D721Med (cell line): ENCODE results near the gene ERC1.

Experiments
- DNase-seq: peaks from one replicate; pipeline ENCODE4 v3.0.0; 2011; ENCODE audit warnings: low spot score; ENCODE audit not compliant: insufficient read length
- FAIRE-seq: peaks from 2 replicates; lab custom pipeline; 2011; peaks lifted over from hg19 to GRCh38; lab: Jason Lieb, UNC
- CTCF ChIP-seq: IDR thresholded peaks from 2 replicates; pipeline ENCODE4 v1.5.1; 2012; ENCODE audit warnings: mild to moderate bottlenecking, control low read depth; ENCODE audit not compliant: insufficient read depth; ENCODE audit errors: missing control alignments

The ERC1 gene

GRCh38 chr12:1006255-1006654 lies 15.2 kb downstream of the ERC1 start:
- TF ChIP-seq CTCF: no peak
- DNase-seq (no peak), FAIRE-seq (no peak)

GRCh38 chr12:1007276-1007675 lies 16.3 kb downstream of the ERC1 start:
- no peak for FAIRE-seq
- TF ChIP-seq CTCF: no peak
- DNase-seq: no peak

DNA sequence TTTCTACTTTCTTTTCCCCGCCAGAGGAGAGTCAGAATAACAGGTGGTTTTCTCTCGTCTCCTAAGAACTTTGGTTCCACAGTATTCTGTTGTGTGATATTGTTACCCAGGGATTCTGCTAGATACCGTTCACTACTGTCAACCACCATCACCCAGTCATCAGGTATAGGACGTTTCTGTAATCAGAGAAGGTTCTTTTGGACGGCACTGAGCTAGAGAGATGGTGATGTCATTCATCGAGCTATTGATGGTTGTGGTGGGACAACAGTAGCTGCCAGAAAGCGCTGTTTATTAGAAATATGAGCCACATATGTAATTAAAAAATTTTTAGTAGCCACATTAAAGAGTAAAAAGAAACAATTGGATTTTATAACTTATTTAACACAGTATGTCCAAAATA lies 17.0 kb downstream of the ERC1 start:
- FAIRE-seq: no peak
- DNase-seq: no peak
- TF ChIP-seq CTCF: no peak

GRCh38 chr12:1011091-1011490 lies 20.1 kb downstream of the ERC1 start:
- DNase-seq (no peak), FAIRE-seq (no peak)
- no peak for TF ChIP-seq CTCF

GRCh38 chr12:1013618-1014489 lies 22.8 kb downstream of the ERC1 start:
- no peak for TF ChIP-seq CTCF
- peak; percentile 66 for FAIRE-seq
- no peak for DNase-seq

- FAIRE-seq (no peak), DNase-seq (no peak)
- TF ChIP-seq CTCF: no peak
Measured at GRCh38 chr12:1019283-1019682, 28.3 kb downstream of the ERC1 start.

DNA sequence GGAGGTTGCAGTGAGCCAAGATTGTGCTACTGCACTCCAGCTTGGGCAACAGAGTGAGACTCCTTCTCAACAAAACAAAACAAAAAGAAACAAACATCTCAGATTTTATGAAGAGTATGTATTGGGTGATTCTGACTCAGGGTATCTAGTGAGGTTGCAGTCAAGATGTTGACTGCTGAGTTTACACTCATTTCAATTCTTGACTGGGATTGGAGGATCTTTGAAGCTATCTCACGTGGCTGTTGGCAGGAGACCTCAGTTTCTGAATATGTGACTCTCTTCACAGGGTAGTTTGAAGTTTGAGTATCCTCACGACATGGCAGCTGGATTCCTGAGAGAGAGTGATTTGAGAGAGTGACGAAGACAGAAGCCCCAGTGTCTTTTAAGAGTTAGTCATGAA lies 29.4 kb downstream of the ERC1 start:
- TF ChIP-seq CTCF: no peak
- no peak for DNase-seq
- FAIRE-seq: no peak
